Tibial artery (tissue), 4 donors: ENCODE results near the gene ZNF516.

Source experiments
- DNase-seq, 2 donors: peaks; one replicate each; pipeline ENCODE4 v3.0.0-alpha.2; 2019
- H3K27ac ChIP-seq, 2 donors: fragments of 200-600 bp; sonication (generic) in 1 of 2; 1 replicate in 1 of 2; 2 replicates in 1 of 2; pipeline ENCODE4 v1.5.1; 2018 to 2019; ENCODE audit warnings: mild to moderate bottlenecking in 1 of 2
- H3K27me3 ChIP-seq, 2 donors: fragments of 200-600 bp; sonication (generic) in 1 of 2; one replicate each; pipeline versions ENCODE4 v1.5.1 to v1.6.0; 2016 to 2019
- H3K36me3 ChIP-seq, 3 donors: fragments of 200-600 bp; sonication (generic) in 2 of 3; one replicate each; pipeline ENCODE4 v1.5.1; 2016 to 2019; ENCODE audit warnings: mild to moderate bottlenecking in 2 of 3
- H3K4me1 ChIP-seq, 4 donors: fragments of 200-600 bp; sonication (generic) in 2 of 4; 1 replicate in 3 of 4; 2 replicates in 1 of 4; pipeline ENCODE4 v1.5.1; 2016 to 2019
- H3K4me3 ChIP-seq, 2 donors: fragments of 200-600 bp; sonication (generic) in 1 of 2; 1 replicate in 1 of 2; 2 replicates in 1 of 2; pipeline ENCODE4 v1.5.1; 2018 to 2019; ENCODE audit warnings: mild to moderate bottlenecking in 2 of 2
- H3K9me3 ChIP-seq, 3 donors: fragments of 200-600 bp; sonication (generic) in 1 of 3; one replicate each; pipeline ENCODE4 v1.5.1; 2016 to 2019
- intact Hi-C: fragments of 100-400 bp; cut with DNase I; formaldehyde crosslinking; loops from one replicate; pipeline ENCODE4 v1.15.0; 2023; ENCODE audit warnings: low total_unique reads
- TF ChIP-seq, protein P1 (sequence below), 2 experiments: fragments of 200-600 bp in 1 of 2; fragments of 450-650 bp in 1 of 2; IDR thresholded peaks; one replicate each; pipeline ENCODE4 v1.5.1; 2017 to 2019; ENCODE audit warnings: antibody characterized with exemption in 2 of 2, mild to moderate bottlenecking in 1 of 2, moderate library complexity in 1 of 2

Gene ZNF516

DNA sequence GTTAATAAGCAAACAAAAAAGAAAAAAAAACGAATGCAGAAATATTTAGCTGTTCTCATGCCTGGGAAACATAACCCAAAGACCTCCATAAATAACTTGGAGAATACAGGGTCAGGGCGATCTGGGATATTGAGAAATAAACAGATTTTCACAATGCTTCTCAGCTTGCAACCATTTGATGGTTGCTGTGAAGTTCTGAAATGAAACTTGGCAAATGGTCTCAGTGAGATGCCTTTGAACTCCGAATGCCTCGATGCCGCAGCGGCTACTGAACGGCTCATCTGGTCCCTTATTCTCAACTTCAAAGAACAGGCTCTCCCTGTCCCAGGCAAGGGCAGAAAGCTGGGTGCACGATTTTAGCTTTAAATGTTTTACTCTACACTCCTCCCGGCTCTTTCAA is 78.1 kb downstream of the ZNF516 start:
- DNase-seq: no peak
- H3K9me3 ChIP-seq: no peaks in the 10 kb centered on the region
- no peak overlapping the region for H3K27ac ChIP-seq
- no peak overlapping the region for H3K4me3 ChIP-seq
- intact Hi-C loops: no loop called here
- no peaks in the 10 kb centered on the region for H3K36me3 ChIP-seq
- no peaks in the 10 kb centered on the region for H3K27me3 ChIP-seq
- peaks cover 0 to 4% (median 0%) of the 10 kb centered on the region in 4 donors for H3K4me1 ChIP-seq
- TF ChIP-seq, protein P1, sequence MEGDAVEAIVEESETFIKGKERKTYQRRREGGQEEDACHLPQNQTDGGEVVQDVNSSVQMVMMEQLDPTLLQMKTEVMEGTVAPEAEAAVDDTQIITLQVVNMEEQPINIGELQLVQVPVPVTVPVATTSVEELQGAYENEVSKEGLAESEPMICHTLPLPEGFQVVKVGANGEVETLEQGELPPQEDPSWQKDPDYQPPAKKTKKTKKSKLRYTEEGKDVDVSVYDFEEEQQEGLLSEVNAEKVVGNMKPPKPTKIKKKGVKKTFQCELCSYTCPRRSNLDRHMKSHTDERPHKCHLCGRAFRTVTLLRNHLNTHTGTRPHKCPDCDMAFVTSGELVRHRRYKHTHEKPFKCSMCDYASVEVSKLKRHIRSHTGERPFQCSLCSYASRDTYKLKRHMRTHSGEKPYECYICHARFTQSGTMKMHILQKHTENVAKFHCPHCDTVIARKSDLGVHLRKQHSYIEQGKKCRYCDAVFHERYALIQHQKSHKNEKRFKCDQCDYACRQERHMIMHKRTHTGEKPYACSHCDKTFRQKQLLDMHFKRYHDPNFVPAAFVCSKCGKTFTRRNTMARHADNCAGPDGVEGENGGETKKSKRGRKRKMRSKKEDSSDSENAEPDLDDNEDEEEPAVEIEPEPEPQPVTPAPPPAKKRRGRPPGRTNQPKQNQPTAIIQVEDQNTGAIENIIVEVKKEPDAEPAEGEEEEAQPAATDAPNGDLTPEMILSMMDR (IDR thresholded peaks at IDR 0.05): no peak

- intact Hi-C loops: no loop called here
- no peak for DNase-seq
- Histone ChIP-seq H3K9me3 (no peaks in the 10 kb centered on the region), H3K36me3 (no peaks in the 10 kb centered on the region), H3K27me3 (no peaks in the 10 kb centered on the region), H3K27ac (no peak overlapping the region), H3K4me3 (no peak overlapping the region), H3K4me1 (peaks cover 0 to 4% (median 0%) of the 10 kb centered on the region in 4 donors)
- TF ChIP-seq, protein P1 (IDR thresholded peaks at IDR 0.05): no peak
These were observed 80.0 kb downstream of the ZNF516 start for GRCh38 chr18:76414936-76415621.

DNA sequence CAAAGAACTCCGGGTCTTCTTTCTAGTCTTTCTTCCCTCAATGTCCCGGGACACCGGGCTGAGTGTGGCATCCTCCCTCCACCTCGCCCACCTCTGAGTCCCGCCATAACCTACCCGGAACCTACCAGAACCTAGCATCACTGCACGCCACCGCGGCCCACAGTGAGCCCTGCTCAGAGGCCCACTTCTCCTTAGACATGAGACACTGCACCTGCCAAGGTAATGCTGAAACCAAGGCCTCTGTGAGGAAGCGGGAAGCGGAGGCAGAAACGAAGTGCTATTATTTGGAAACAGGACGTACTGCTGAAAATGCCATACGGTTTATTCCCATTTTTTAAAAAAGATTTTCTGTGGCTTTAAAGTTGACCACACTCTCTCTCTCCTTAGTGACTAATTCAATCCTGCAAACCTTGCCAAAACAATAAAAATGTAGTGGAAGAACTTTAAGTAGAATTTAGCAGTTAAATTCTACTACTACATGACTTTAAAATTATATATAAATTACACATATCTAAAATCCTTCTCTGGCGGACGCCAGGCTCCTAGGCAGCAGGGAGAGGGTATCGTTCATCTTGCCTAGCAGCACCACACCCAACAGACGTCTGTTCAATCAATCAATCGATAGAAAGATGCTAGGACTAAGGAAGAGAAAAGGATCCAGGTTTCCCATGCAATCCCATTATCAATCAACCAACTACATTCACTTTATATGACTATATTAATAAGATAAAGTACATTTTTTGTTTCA is 82.0 kb downstream of the ZNF516 start:
- Histone ChIP-seq H3K9me3 (no peaks in the 10 kb centered on the region), H3K4me1 (peaks cover 0 to 4% (median 0%) of the 10 kb centered on the region in 4 donors), H3K4me3 (no peak overlapping the region), H3K27me3 (no peaks in the 10 kb centered on the region), H3K27ac (no peak overlapping the region), H3K36me3 (no peaks in the 10 kb centered on the region)
- no peak for DNase-seq
- intact Hi-C loops: no loop called here
- TF ChIP-seq, protein P1 (IDR thresholded peaks at IDR 0.05): no peak

- Histone ChIP-seq H3K27ac (no peak overlapping the region), H3K36me3 (no peaks in the 10 kb centered on the region), H3K4me3 (no peak overlapping the region), H3K4me1 (peaks cover 0 to 4% (median 0%) of the 10 kb centered on the region in 4 donors), H3K27me3 (no peaks in the 10 kb centered on the region), H3K9me3 (no peaks in the 10 kb centered on the region)
- no peak for DNase-seq
- intact Hi-C loops: no loop called here
- TF ChIP-seq, protein P1 (IDR thresholded peaks at IDR 0.05): no peak
These were observed 82.8 kb downstream of the ZNF516 start for GRCh38 chr18:76412010-76412817.

GRCh38 chr18:76410660-76411417 is 84.2 kb downstream of the ZNF516 start:
- intact Hi-C loops: no loop called here
- H3K27me3 ChIP-seq: no peaks in the 10 kb centered on the region

More at GRCh38 chr18:76410660-76411417, 84.2 kb downstream of the ZNF516 start:
- H3K4me1 ChIP-seq: peaks cover 0 to 4% (median 0%) of the 10 kb centered on the region in 4 donors
- H3K4me3 ChIP-seq: no peak overlapping the region
- no peaks in the 10 kb centered on the region for H3K36me3 ChIP-seq
- no peaks in the 10 kb centered on the region for H3K9me3 ChIP-seq
- TF ChIP-seq, protein P1 (IDR thresholded peaks at IDR 0.05): no peak
- no peak for DNase-seq
- H3K27ac ChIP-seq: no peak overlapping the region
